Muscle of leg (tissue), 11 donors: ENCODE data around the gene PEX11G. TPM values are rescaled to one million over a fixed set of nuclear protein-coding genes. Genes with fewer than 3 reads are reported as not detected.

Source experiments
- DNase-seq: peaks from one replicate; pipeline ENCODE4 v3.0.0; 2013
- H3K27ac ChIP-seq: one replicate; pipeline ENCODE4 v1.5.1; 2013; ENCODE audit warnings: mild to moderate bottlenecking, low read length, control low read depth
- H3K27me3 ChIP-seq: one replicate; pipeline ENCODE4 v1.6.1; 2013; ENCODE audit warnings: low read length; ENCODE audit not compliant: control insufficient read depth, insufficient read depth
- H3K36me3 ChIP-seq: one replicate; pipeline ENCODE4 v1.6.1; 2013; ENCODE audit warnings: low read length; ENCODE audit not compliant: control insufficient read depth, insufficient read depth
- H3K4me1 ChIP-seq: one replicate; pipeline ENCODE4 v1.6.1; 2013; ENCODE audit warnings: low read length; ENCODE audit not compliant: control insufficient read depth, insufficient read depth
- H3K4me3 ChIP-seq: one replicate; pipeline ENCODE4 v1.5.1; 2013; ENCODE audit warnings: low read length, control low read depth
- H3K9me3 ChIP-seq: replicated peaks from 2 replicates; pipeline ENCODE4 v1.6.1; 2013; ENCODE audit warnings: low read depth, low read length; ENCODE audit not compliant: control insufficient read depth
- WGBS: methylation state at CpG from one replicate; pipeline ENCODE4 v1.1.5; 2013; ENCODE audit warnings: missing lambda C conversion rate; ENCODE audit not compliant: insufficient coverage; 5-methylcytosine and 5-hydroxymethylcytosine counted together
- polyA plus RNA-seq, 8 donors: library from polyadenylated mRNA; unstranded; fragments of 120-200 nt; gene quantifications; one replicate each; pipeline versions ENCODE4 v1.2.1 to v1.2.3, GENCODE V29; 2013; ENCODE audit warnings: inconsistent platforms in 1 of 8, low replicate concordance in 1 of 8; ENCODE audit not compliant: insufficient read length in 8 of 8, insufficient read depth in 1 of 8
- total RNA-seq: library from RNA; stranded (reverse); fragments of 120-200 nt; gene quantifications from one replicate; pipeline ENCODE4 v1.2.4, GENCODE V29; 2013

The PEX11G gene
- total and polyA plus RNA-seq, 9 donors, result 2.0 to 3.9 (median 2.5) TPM

- DNase-seq, result no peak
- 32% methylated on average over 3 of the region's 3 CpGs for WGBS
- Histone ChIP-seq H3K27ac (no peak overlapping the region), H3K9me3 (no peaks in the 10 kb centered on the region), H3K27me3 (peaks cover 9% of the 10 kb centered on the region), H3K4me1 (peaks cover 7% of the 10 kb centered on the region), H3K4me3 (no peak overlapping the region), H3K36me3 (no peaks in the 10 kb centered on the region)
Observed at GRCh38 chr19:7509625-7510024, 20.8 kb upstream of the PEX11G start.

GRCh38 chr19:7507884-7508283 is 19.0 kb upstream of the PEX11G start:
- 38% methylated on average over 10 of the region's 11 CpGs for WGBS
- H3K4me3 ChIP-seq, result no peak overlapping the region
- H3K27me3 ChIP-seq, result peaks cover 9% of the 10 kb centered on the region
- H3K27ac ChIP-seq, result no peak overlapping the region
- H3K36me3 ChIP-seq, result no peaks in the 10 kb centered on the region
- peaks cover 7% of the 10 kb centered on the region for H3K4me1 ChIP-seq
- DNase-seq, result no peak
- H3K9me3 ChIP-seq, result no peaks in the 10 kb centered on the region

- Histone ChIP-seq H3K4me3 (no peak overlapping the region), H3K4me1 (peaks cover 7% of the 10 kb centered on the region), H3K36me3 (no peaks in the 10 kb centered on the region), H3K9me3 (no peaks in the 10 kb centered on the region), H3K27ac (no peak overlapping the region), H3K27me3 (peaks cover 9% of the 10 kb centered on the region)
- 46% methylated on average over 19 of the region's 20 CpGs for WGBS
- DNase-seq, result peak; percentile 58
Observed at GRCh38 chr19:7506385-7507328, 17.8 kb upstream of the PEX11G start.

GRCh38 chr19:7505682-7506384 is 17.0 kb upstream of the PEX11G start:
- Histone ChIP-seq H3K36me3 (no peaks in the 10 kb centered on the region), H3K9me3 (no peaks in the 10 kb centered on the region), H3K4me3 (no peak overlapping the region), H3K4me1 (peaks cover 12% of the 10 kb centered on the region), H3K27me3 (peaks cover 15% of the 10 kb centered on the region), H3K27ac (no peak overlapping the region)
- 5% methylated on average over 10 of the region's 33 CpGs for WGBS
- no peak for DNase-seq

GRCh38 chr19:7505288-7505681 is 16.4 kb upstream of the PEX11G start:
- Histone ChIP-seq H3K36me3 (no peaks in the 10 kb centered on the region), H3K27me3 (peaks cover 19% of the 10 kb centered on the region), H3K27ac (no peak overlapping the region), H3K4me1 (peaks cover 15% of the 10 kb centered on the region), H3K9me3 (no peaks in the 10 kb centered on the region), H3K4me3 (no peak overlapping the region)
- WGBS, result 47% methylated on average over 16 of the region's 19 CpGs
- no peak for DNase-seq

- Histone ChIP-seq H3K27me3 (peaks cover 21% of the 10 kb centered on the region), H3K4me1 (peaks cover 15% of the 10 kb centered on the region), H3K27ac (no peak overlapping the region), H3K4me3 (no peak overlapping the region), H3K36me3 (no peaks in the 10 kb centered on the region), H3K9me3 (no peaks in the 10 kb centered on the region)
- 80% methylated on average over 2 of the region's 6 CpGs for WGBS
- DNase-seq, result no peak
Observed at GRCh38 chr19:7504684-7505083, 15.8 kb upstream of the PEX11G start.

GRCh38 chr19:7502552-7502951 is 13.7 kb upstream of the PEX11G start:
- no CpG with 5 or more reads among the region's 2 CpGs for WGBS
- Histone ChIP-seq H3K4me3 (no peak overlapping the region), H3K27me3 (peaks cover 21% of the 10 kb centered on the region)

GRCh38 chr19:7500811-7501450 is 12.1 kb upstream of the PEX11G start:
- Histone ChIP-seq H3K27me3 (peaks cover 21% of the 10 kb centered on the region), H3K4me1 (peaks cover 15% of the 10 kb centered on the region), H3K9me3 (no peaks in the 10 kb centered on the region), H3K4me3 (peak overlapping the region; percentile 31), H3K36me3 (no peaks in the 10 kb centered on the region), H3K27ac (no peak overlapping the region)
- peak; percentile 73 for DNase-seq
- under 1% methylated on average over 93 of the region's 93 CpGs for WGBS

More at GRCh38 chr19:7502552-7502951, 13.7 kb upstream of the PEX11G start:
- Histone ChIP-seq H3K9me3 (no peaks in the 10 kb centered on the region), H3K4me1 (peaks cover 15% of the 10 kb centered on the region), H3K36me3 (no peaks in the 10 kb centered on the region), H3K27ac (no peak overlapping the region)
- DNase-seq, result no peak

- DNase-seq, result no peak
- H3K4me3 ChIP-seq, result no peak overlapping the region
- WGBS, result 51% methylated on average over 5 of the region's 7 CpGs
- peaks cover 12% of the 10 kb centered on the region for H3K27me3 ChIP-seq
- H3K36me3 ChIP-seq, result no peaks in the 10 kb centered on the region
- H3K4me1 ChIP-seq, result peaks cover 19% of the 10 kb centered on the region
- no peaks in the 10 kb centered on the region for H3K9me3 ChIP-seq
- H3K27ac ChIP-seq, result no peak overlapping the region
Observed at GRCh38 chr19:7497292-7497691, 8.5 kb upstream of the PEX11G start.
